Epithelial cell of prostate (primary cell): ENCODE data around the gene SYNPO2.
A peak's percentile ranks its signal among the peaks of the same experiment; 100 is the strongest.
"Not testable (repeated sequence)": the region's sequence is repeated elsewhere in the genome, so short reads cannot be mapped to it uniquely, and the experiment has no call there.

ENCODE experiments used
- DNase-seq: peaks from one replicate; pipeline ENCODE4 v3.0.0-alpha.2; 2011; ENCODE audit warnings: low read depth, low spot score
- H3K27ac ChIP-seq: fragments of 450-650 bp; 2 replicates; pipeline ENCODE4 v1.5.1; 2017; ENCODE audit warnings: mild to moderate bottlenecking

SYNPO2 gene

GRCh38 chr4:118968813-118969212, 80.2 kb downstream of the SYNPO2 start:
- no peak for DNase-seq
- no peak overlapping the region for H3K27ac ChIP-seq

- no peak for DNase-seq
These were observed 80.7 kb downstream of the SYNPO2 start for GRCh38 chr4:118969359-118969758.

GRCh38 chr4:118972167-118972566, 83.5 kb downstream of the SYNPO2 start:
- H3K27ac ChIP-seq: no peak overlapping the region
- no peak for DNase-seq

More at GRCh38 chr4:118969359-118969758, 80.7 kb downstream of the SYNPO2 start:
- H3K27ac ChIP-seq: no peak overlapping the region

- no peak overlapping the region for H3K27ac ChIP-seq
- no peak for DNase-seq
These were observed 84.6 kb downstream of the SYNPO2 start for GRCh38 chr4:118973295-118973694.

- no peak for DNase-seq
- no peak overlapping the region for H3K27ac ChIP-seq
These were observed 86.1 kb downstream of the SYNPO2 start for GRCh38 chr4:118974758-118975157.

- H3K27ac ChIP-seq: no peak overlapping the region
- no peak for DNase-seq
These were observed 87.0 kb downstream of the SYNPO2 start for GRCh38 chr4:118975449-118976192.

- not testable (repeated sequence) for H3K27ac ChIP-seq, DNase-seq
These were observed 87.5 kb downstream of the SYNPO2 start for GRCh38 chr4:118976193-118976560.

- H3K27ac ChIP-seq, DNase-seq: not testable (repeated sequence)
These were observed 88.4 kb downstream of the SYNPO2 start for GRCh38 chr4:118977100-118977499.

- no peak overlapping the region for H3K27ac ChIP-seq
- no peak for DNase-seq
These were observed 91.1 kb downstream of the SYNPO2 start for GRCh38 chr4:118979712-118980111.

- H3K27ac ChIP-seq: no peak overlapping the region
- DNase-seq: no peak
These were observed 92.7 kb downstream of the SYNPO2 start for GRCh38 chr4:118981171-118981838.

GRCh38 chr4:118981839-118982381, 93.3 kb downstream of the SYNPO2 start:
- H3K27ac ChIP-seq: no peak overlapping the region
- DNase-seq: no peak

GRCh38 chr4:118983293-118983692, 94.6 kb downstream of the SYNPO2 start:
- H3K27ac ChIP-seq: no peak overlapping the region
- DNase-seq: no peak

GRCh38 chr4:118983831-118984230, 95.2 kb downstream of the SYNPO2 start:
- H3K27ac ChIP-seq: no peak overlapping the region
- DNase-seq: no peak

GRCh38 chr4:118985170-118986000, 96.7 kb downstream of the SYNPO2 start:
- H3K27ac ChIP-seq: no peak overlapping the region
- no peak for DNase-seq

- DNase-seq: no peak
These were observed 99.4 kb downstream of the SYNPO2 start for GRCh38 chr4:118987959-118988634.

GRCh38 chr4:118988635-118988972, 100.0 kb downstream of the SYNPO2 start:
- peak overlapping the region; percentile 98 for H3K27ac ChIP-seq
- no peak for DNase-seq

More at GRCh38 chr4:118987959-118988634, 99.4 kb downstream of the SYNPO2 start:
- peak overlapping the region; percentile 98 for H3K27ac ChIP-seq

GRCh38 chr4:118989098-118990080, 100.7 kb downstream of the SYNPO2 start:
- DNase-seq: peak; percentile 100
- peak overlapping the region; percentile 98 for H3K27ac ChIP-seq

GRCh38 chr4:118991686-118992085, 103.0 kb downstream of the SYNPO2 start:
- no peak overlapping the region for H3K27ac ChIP-seq
- DNase-seq: no peak

- H3K27ac ChIP-seq: no peak overlapping the region
- no peak for DNase-seq
These were observed 103.5 kb downstream of the SYNPO2 start for GRCh38 chr4:118992149-118992548.
